GM21423 (cell line): ENCODE data around the gene KRTAP4-12.
"Not testable (repeated sequence)": the region's sequence is repeated elsewhere in the genome, so short reads cannot be mapped to it uniquely, and the experiment has no call there.

Experiments
- ATAC-seq: cut with Tn5 transposase; IDR thresholded peaks from one replicate; pipeline ENCODE4 v1.9.1; 2021; ENCODE audit warnings: mild to moderate bottlenecking, moderate library complexity; ENCODE audit not compliant: unreplicated experiment

The KRTAP4-12 gene

DNA sequence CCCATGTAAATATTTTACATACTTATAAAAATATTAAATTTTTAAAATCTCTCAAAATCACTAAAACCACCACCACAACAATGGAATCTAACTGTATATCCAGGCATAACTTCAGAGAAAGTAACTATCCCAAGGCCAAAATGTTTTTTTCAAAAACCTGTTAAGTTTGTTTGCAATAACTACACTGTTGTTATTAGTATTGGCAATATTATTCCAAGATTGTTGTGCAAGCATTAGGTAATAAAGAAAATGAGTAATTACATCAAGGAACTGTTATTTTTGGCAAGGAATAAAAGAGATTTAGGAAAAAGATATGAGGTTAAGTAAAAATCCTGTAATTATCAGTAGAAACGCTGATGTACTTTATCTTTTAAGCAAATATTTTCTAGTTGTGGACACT, 3.4 kb upstream of the KRTAP4-12 start:
- ATAC-seq, result no peak

DNA sequence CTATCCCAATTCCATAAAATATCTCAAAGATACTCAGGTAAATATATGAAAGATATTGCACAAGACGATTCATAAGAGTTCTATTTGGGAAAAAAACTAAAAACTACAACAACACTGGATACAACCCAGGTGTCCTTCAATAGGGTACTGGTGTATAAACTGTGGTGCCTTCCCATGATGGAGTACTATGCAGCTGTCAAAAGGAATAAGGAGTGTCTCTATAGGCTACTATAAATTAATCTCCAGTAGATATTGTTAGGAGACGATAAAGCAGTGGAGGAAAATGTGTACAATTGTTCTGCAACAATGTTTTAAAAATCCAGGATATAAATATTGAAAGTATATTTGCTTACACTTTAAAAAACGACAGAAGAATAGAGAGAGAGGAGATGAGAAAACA, 2.4 kb upstream of the KRTAP4-12 start:
- ATAC-seq, result no peak

DNA sequence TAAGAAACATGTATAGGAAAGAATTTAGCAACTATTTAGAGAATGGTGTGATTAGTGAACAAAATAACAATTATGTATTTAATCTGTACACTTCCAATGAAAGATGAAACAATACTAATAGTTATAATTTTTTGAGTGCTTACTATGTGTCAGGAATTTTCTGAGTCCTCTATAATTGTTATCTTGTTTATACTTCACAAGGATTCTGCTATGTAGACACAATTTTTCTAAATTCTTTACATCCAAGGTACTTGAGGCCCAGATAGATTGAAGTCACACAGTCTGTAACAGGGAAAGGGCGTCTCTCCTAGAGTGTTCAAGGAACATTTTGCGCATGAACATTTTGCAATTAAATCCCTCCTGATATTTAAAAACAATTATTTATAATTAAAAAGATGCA, 1.1 kb upstream of the KRTAP4-12 start:
- no peak for ATAC-seq

DNA sequence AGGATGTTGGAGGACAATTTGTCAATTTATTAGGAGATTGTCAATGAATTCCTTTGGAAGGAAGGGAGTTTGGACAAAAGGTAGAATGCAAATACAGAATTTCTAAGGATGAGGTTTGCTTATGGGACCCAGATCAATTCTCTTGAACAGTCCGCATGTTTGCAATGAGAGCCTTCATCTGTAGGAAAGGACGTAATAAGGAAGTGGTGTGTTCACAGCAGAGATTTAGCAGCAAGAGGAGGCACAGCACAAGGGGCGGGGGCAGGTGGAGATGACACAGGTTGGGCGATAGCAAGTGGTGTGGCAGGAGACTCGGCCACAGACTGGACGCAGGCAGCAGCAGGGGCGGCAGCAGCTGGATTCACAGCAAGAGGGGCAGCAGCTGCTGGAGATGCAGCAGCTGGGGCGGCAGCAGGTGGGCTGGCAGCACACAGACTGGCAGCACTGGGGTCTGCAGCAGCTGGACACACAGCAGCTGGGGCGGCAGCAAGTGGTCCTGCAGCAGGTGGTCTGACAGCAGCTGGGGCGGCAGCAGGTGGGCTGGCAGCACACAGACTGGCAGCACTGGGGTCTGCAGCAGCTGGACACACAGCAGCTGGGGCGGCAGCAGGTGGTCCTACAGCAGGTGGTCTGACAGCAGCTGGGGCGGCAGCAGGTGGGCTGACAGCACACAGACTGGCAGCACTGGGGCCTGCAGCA, 541 bp downstream of the KRTAP4-12 start:
- not testable (repeated sequence) for ATAC-seq

- ATAC-seq, result no peak
Observed at GRCh38 chr17:41121742-41122141, 2.2 kb downstream of the KRTAP4-12 start.

DNA sequence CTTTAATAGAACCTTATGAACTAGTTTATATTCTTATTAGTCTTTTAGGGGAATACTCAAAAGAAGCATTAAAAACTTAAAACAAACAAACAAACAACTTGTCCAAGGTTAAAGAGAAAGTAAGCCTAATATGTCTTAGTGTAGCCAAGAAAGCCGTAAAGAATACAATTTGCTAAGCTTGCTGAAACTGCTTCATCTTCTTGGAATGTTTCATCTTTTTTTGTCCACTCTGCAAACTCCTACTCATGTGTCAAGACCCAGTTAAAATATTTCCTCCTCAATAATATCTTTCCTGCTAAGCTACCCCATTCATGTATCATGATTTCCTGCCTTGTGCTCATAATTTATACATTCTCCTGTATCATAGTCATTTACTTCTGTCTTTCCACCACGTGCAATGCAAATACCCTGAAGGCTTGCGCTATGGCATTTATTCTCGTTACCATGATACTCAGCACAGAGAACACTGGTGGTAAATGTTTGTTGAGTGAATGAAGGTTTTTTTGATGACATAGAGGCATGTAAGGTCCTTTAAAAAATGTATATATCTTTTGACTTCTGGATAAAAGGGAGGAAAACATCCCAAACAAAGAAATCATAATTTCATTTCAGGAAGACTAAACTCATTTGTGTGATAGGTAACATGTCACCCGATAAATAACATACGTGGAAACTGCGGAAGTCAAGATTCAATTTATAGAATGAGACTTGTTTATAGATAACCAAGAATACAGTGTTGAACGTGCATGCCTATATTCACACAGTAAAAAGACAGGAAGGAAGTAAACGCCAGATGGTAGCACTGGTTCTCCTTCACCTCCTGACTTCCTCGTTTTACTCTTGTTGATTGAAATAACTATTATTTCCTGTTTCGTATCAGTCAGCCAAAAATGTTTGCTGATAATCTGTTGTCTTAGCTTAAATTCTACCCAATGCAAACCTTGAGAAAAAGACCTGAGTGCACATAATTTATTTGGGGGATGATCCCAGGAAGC, 4.0 kb downstream of the KRTAP4-12 start:
- ATAC-seq, result not testable (repeated sequence)

- ATAC-seq, result no peak
Observed at GRCh38 chr17:41118721-41119120, 5.3 kb downstream of the KRTAP4-12 start.

- ATAC-seq, result not testable (repeated sequence)
Observed at GRCh38 chr17:41117846-41118386, 6.1 kb downstream of the KRTAP4-12 start, which contains the start of gene KRTAP4-11. Gene KRTAP4-11, minus strand, starts transcription at chr17:41118373. Its CDS starts 58 bp downstream, at chr17:41118315.

DNA sequence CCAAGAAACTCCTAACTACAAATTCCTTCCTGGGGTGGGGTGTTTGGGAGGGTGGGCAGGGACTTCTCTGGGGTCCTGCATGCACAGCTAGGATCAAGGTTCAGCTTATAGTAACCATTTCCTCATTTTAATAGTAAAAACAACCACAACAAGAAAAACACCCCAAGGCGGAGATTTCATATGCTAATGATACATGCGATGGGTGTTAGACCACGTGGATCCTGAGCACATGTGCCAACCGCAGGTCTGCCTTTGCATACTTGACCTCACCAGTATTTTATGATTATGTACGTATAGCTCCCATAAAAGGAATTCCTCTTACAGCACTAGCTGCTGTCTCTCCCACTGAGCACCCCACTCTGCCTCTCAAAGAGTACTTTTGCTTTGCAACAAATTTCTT, 7.7 kb downstream of the KRTAP4-12 start:
- no peak for ATAC-seq

DNA sequence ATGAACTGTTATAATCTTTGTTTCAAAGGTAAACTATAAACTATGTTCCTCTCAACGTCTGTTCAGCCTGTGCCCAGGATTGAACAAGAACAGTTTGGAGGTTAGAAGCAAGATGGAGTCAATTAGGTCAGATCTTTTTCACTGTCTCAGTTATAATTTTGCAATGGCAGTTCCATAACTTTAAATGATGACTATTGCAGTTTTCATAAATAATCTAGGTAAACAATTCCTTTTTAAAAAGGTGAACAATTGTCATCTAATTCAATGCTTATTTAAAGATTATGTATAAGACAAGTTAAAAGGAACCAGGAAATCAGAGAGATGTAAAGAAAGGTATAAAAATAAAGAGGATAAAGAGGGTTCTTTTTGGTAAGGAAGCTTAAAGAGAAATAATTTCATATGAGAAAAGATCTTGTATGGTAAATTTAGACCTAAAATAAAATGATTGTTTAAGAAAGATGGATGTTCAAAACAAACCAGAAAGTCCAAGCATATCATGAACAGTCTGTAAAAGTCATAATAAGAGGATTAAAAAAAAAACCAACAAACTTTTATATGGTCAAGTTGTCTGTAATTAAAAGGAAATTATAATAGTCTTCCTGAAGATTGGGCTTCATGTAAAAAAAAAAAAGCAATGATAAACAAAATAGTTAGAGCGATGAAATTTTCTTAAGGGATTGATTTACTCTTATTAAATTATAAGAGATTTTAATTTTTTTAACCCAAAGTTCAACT, 12.7 kb downstream of the KRTAP4-12 start:
- no peak for ATAC-seq

GRCh38 chr17:41108728-41109386, 15.1 kb downstream of the KRTAP4-12 start:
- ATAC-seq, result not testable (repeated sequence)

DNA sequence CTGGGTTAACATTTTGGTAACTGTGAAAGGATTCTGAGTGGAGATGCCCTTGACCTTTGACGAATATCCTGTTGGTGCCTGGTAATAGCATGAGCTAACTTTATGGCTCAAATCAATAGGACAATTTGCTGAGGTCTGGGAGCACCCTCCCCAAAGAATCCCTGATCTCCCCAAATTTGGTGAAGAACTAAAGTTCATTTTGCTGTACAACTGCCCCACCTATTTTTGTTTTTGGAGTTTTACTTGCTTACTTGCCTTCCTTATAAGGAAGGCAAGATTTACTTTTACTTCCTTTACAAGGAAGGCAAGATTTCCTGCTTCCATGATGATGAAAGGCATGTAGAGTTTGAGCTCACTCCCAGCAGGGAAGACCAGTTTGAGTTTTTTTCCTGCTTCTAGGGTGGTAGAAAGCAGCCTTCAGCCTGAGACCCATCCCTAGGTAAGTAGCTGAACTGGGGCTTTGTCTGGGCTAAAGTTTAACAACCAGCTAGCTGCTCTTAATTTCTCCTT, 16.0 kb downstream of the KRTAP4-12 start:
- ATAC-seq, result no peak

DNA sequence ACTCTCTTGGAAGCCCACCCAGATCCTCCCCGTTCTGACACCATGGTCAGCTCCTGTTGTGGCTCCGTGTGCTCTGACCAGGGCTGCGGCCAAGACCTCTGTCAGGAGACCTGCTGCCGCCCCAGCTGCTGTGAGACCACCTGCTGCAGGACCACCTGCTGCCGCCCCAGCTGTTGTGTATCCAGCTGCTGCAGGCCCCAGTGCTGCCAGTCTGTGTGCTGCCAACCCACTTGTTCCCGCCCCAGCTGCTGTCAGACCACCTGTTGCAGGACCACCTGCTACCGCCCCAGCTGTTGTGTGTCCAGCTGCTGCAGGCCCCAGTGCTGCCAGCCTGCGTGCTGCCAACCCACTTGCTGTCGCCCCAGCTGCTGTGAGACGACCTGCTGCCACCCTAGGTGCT, 18.6 kb downstream of the KRTAP4-12 start, which contains the start of gene KRTAP4-9:
Gene KRTAP4-9, plus strand, starts transcription at position 43 of the 400 bp plus-strand sequence. Its CDS starts 0 bp downstream, at position 43.
- ATAC-seq, result not testable (repeated sequence)

DNA sequence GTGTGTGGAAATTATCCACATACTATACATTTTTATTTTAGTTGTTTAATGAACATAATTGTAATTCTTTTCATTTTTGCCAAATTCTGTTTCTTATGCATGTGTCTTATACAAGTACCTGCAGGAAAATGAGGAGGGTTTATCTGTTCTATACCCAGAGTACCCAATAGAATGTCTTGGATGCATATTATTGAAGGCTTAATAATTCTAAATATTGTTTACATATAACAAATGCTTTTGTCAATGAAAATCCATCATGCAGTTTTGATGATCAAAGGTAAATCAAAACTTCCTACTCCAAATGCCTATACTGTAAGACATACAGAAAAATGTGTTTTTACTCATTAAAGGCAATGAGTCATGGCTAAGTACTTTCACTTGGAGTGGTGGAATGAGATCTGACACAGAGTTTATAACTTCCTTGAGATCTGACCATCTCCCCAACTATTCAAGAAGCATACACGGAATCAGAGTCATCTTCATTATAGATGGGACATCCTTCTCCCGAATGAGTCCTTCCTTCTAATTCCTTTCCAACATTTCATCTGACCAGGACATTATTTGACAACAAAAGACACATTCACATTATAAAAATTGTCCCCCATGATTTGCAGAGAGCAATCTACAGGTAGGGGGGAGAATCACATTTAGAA, 19.5 kb downstream of the KRTAP4-12 start:
- not testable (repeated sequence) for ATAC-seq

DNA sequence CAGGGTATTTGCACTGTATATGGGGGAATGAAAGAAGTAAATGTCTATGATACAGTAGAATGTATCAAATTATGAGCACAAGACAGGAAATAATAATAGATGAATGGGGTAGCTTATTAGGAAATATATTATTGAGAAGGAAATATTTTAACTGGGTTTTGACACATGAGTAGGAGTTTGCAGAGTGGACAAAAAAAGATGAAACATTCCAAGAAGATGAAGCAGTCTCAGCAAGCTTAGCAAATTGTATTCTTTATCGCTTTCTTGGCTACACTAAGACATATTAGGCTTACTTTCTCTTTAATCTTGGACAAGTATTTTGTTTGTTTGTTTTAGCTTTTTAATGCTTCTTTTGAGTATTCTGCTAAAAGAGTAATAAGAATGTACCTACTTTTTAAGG, 20.1 kb downstream of the KRTAP4-12 start:
- no peak for ATAC-seq

DNA sequence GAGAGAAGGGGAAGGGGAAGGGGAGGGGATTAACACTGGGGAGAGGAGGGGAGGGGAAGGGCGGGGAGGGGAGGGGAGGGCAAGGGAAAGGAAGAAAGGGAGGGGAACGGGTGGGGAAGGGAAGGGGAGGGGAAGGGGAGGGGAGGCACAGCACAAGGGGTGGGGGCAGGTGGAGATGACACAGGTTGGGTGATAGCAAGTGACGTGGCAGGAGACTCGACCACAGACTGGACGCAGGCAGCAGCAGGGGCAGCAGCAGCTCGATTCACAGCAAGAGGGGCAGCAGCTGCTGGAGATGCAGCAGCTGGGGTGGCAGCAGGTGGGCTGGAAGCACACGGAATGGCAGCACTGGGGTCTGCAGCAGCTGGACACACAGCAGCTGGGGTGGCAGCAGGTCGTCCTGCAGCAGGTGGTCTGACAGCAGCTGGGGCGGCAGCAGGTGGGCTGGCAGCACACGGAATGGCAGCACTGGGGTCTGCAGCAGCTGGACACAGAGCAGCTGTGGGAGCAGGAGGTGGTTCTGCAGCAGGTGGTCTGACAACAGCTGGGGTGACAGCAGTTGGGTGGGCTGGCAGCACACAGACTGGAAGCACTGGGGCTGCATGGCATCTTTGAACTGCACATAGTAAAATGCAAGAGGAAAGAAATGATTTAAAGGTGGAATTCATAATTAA, 22.3 kb downstream of the KRTAP4-12 start, which contains the start of gene KRTAP4-16:
Gene KRTAP4-16, minus strand, starts transcription at position 624 of the 674 bp plus-strand sequence. Its CDS starts 0 bp downstream, at position 624.
- no peak for ATAC-seq

- ATAC-seq, result not testable (repeated sequence)
Observed at GRCh38 chr17:41099682-41100480, 24.1 kb downstream of the KRTAP4-12 start.

GRCh38 chr17:41098481-41098880, 25.5 kb downstream of the KRTAP4-12 start:
- no peak for ATAC-seq
